ENCODE measurements around the gene HOXC11. TPM values are rescaled to one million over a fixed set of nuclear protein-coding genes. Genes with fewer than 3 reads are reported as not detected.
A peak's percentile ranks its signal among the peaks of the same experiment; 100 is the strongest.

HOXC11 gene
- total and polyA plus RNA-seq, 2 donors (not counting 1 experiment from before 2014, with no cell fraction given), result not detected

DNA sequence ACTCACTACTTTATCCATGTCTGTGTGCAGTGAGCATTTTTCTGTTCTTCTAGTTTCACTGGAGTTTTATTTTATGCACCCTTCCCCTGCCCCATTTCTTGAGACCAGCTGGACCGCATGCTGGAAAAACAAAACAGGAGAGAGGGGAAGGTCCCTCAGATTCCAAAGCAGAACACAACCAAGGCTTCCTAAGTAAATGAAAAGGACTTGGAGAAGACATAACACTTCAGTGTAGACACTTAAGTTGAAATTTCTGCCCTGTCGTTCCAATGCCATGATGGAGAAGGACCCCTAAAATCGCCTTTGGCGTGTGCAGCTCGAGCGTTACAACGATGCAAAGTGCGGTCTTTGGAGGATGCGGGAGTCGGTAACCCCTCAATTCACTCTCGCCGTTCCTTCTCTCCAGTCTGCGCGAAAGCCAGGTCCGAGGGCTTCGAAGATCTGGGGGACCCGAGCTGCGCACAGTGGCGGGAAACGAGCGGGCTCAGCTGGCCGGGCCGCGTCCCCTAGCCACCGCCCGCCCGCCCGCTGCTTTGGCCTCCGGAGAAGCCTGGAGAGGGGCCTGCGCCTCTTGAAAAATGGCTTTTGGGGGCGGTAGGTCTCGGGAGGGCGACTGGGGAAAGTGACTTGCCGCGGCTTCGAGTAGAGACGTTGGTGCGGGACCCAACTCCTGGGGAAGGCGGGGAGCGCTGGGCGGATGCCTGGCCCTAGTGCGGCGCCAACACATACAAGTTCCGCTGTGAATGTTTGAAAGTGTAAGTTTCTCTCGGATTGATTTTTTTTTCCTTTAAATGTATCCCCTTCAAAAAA lies 45.5 kb upstream of the HOXC11 start:
- Mint-ChIP-seq H3K4me3 (no peak overlapping the region), H3K9me3 (ENCODE audit: insufficient read depth) (no peaks in the 10 kb centered on the region), H3K4me1 (no peaks in the 10 kb centered on the region), H3K27ac (no peak overlapping the region), H3K27me3 (peaks cover 77% of the 10 kb centered on the region)
- Histone ChIP-seq H4K20me1 (ENCODE audit: control insufficient read depth, insufficient read depth, low read length, poor library complexity, severe bottlenecking) (no peaks in the 10 kb centered on the region), H3K36me3 (replicated peaks in 1 of 2; ENCODE audit: control extremely low read depth in 1 of 2, control insufficient read depth in 1 of 2, extremely low read depth in 1 of 2, insufficient read depth in 2 of 2, low read length in 1 of 2) (no peaks in the 10 kb centered on the region), H3K79me2 (ENCODE audit: control insufficient read depth, insufficient read depth, low read length) (no peaks in the 10 kb centered on the region), H3K9ac (ENCODE audit: low read length) (no peak overlapping the region), H3K4me2 (replicated peaks; ENCODE audit: low read depth, low read length, poor library complexity, severe bottlenecking) (peak overlapping the region; percentile 26), H3K4me1 (ENCODE audit: control insufficient read depth in 2 of 2, insufficient read depth in 2 of 2, low read length in 2 of 2) (peaks cover 4 to 15% of the 10 kb centered on the region in 2 donors), H3K27me3 (replicated peaks in 1 of 4; ENCODE audit: control extremely low read depth in 1 of 4, control insufficient read depth in 3 of 4, insufficient read depth in 4 of 4, low read length in 3 of 4) (peaks cover 0 to 88% (median 80%) of the 10 kb centered on the region in 4 experiments), H3K4me3 (ENCODE audit: control extremely low read depth in 1 of 5, extremely low read depth in 1 of 5, insufficient read depth in 1 of 5, low read depth in 2 of 5, low read length in 4 of 5) (no peak overlapping the region), H2AFZ (ENCODE audit: insufficient read depth, low read depth, low read length, poor library complexity, severe bottlenecking) (no peak overlapping the region), H3K27ac (ENCODE audit: low read length in 2 of 2) (no peak overlapping the region), H3K9me3 (ENCODE audit: control extremely low read depth in 1 of 3, control insufficient read depth in 2 of 3, insufficient read depth in 1 of 3, low read length in 2 of 3) (peaks cover 0 to 20% (median 0%) of the 10 kb centered on the region in 3 donors)
- CTCF ChIA-PET, result interaction anchor here (0.8 kb wide), 1 partner anchor 13 kb away, joined by 3 read pairs; no protein-coding TSS in a partner anchor
- 8% methylated on average over 31 of the region's 45 CpGs for WGBS (ENCODE audit: insufficient coverage)
- ATAC-seq (ENCODE audit: low read depth) (no peak), DNase-seq (peak; percentile 26)
- intact Hi-C loops (cut with micrococcal nuclease), result no loop called here
- POLR2A ChIA-PET, result interaction anchor here (0.7 kb wide), 1 partner anchor 232 kb away, joined by 5 read pairs; no protein-coding TSS in a partner anchor
- peak; percentile 38 for TF ChIP-seq EZH2 (IDR thresholded peaks at IDR 0.05; ENCODE audit: borderline replicate concordance, insufficient read depth, low read depth, low read length, poor library complexity, severe bottlenecking)
- TF ChIP-seq, protein P1, sequence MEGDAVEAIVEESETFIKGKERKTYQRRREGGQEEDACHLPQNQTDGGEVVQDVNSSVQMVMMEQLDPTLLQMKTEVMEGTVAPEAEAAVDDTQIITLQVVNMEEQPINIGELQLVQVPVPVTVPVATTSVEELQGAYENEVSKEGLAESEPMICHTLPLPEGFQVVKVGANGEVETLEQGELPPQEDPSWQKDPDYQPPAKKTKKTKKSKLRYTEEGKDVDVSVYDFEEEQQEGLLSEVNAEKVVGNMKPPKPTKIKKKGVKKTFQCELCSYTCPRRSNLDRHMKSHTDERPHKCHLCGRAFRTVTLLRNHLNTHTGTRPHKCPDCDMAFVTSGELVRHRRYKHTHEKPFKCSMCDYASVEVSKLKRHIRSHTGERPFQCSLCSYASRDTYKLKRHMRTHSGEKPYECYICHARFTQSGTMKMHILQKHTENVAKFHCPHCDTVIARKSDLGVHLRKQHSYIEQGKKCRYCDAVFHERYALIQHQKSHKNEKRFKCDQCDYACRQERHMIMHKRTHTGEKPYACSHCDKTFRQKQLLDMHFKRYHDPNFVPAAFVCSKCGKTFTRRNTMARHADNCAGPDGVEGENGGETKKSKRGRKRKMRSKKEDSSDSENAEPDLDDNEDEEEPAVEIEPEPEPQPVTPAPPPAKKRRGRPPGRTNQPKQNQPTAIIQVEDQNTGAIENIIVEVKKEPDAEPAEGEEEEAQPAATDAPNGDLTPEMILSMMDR (IDR thresholded peaks at IDR 0.05), result no peak
